Epithelial cell of proximal tubule (primary cell): ENCODE measurements around the gene MRPL27. TPM values are rescaled to one million over a fixed set of nuclear protein-coding genes. Genes with fewer than 3 reads are reported as not detected.
A peak's percentile ranks its signal among the peaks of the same experiment; 100 is the strongest.

Experiments
- DNase-seq: peaks from one replicate; pipeline ENCODE4 v3.0.0-alpha.2; 2011; ENCODE audit warnings: low read depth
- H3K4me3 ChIP-seq: 2 replicates; pipeline ENCODE4 v1.5.1; 2011; ENCODE audit warnings: low read depth, mild to moderate bottlenecking, low read length
- total RNA-seq: library from RNA; depleted of rRNA; stranded (reverse); fragments of >200 nt; gene quantifications from 2 replicates; pipeline ENCODE4 v1.2.3, GENCODE V29; 2015
- TF ChIP-seq, protein P1 (sequence below): conservative IDR thresholded peaks from 2 replicates; pipeline ENCODE4 v1.5.1; 2012; ENCODE audit warnings: low read depth, mild to moderate bottlenecking, low read length

The MRPL27 gene
- total RNA-seq, 1 donor from 2014 or later = 100 TPM

DNA sequence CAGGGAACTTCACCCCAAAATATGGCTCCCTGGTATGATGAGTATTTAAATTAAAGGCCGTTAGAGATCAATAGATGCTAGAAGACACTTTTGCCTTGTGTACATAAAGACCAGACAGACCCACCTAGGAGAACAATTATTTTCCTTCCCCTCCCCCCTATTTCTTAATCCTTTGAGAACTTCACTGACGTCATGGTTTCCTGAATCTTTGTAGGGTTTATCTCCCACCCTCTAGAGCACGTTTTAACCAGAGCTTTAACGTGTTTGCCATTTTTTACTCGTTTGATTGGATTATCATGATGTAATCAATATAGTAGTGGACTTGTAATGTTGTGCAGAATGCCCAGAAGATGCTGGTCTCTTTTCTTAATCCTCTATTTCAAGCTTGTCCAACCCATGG lies 49.9 kb downstream of the MRPL27 start:
- no peak for DNase-seq
- TF ChIP-seq, protein P1, sequence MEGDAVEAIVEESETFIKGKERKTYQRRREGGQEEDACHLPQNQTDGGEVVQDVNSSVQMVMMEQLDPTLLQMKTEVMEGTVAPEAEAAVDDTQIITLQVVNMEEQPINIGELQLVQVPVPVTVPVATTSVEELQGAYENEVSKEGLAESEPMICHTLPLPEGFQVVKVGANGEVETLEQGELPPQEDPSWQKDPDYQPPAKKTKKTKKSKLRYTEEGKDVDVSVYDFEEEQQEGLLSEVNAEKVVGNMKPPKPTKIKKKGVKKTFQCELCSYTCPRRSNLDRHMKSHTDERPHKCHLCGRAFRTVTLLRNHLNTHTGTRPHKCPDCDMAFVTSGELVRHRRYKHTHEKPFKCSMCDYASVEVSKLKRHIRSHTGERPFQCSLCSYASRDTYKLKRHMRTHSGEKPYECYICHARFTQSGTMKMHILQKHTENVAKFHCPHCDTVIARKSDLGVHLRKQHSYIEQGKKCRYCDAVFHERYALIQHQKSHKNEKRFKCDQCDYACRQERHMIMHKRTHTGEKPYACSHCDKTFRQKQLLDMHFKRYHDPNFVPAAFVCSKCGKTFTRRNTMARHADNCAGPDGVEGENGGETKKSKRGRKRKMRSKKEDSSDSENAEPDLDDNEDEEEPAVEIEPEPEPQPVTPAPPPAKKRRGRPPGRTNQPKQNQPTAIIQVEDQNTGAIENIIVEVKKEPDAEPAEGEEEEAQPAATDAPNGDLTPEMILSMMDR = no peak

DNA sequence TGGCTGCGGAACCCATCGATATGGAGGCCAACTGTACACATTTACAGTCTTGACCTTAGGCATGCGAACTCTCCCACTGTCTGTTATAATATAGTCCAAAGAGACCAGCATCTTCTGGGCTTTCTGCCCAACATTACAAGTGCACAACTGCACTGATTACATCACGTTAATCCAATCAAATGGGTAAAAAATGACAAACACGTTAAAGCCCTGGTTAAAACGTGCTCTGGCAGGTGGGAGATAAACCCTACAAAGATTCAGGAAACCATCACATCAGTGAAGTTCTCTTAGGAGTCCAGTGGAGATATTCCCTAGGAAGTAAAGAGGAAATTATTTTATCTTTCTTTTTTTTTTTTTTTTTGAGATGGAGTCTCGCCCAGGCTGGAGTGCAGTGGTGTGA lies 50.7 kb downstream of the MRPL27 start:
- H3K4me3 ChIP-seq = no peak overlapping the region
- DNase-seq = no peak
- TF ChIP-seq, protein P1 = no peak

More for the DNA sequence above, 49.9 kb downstream of the MRPL27 start:
- H3K4me3 ChIP-seq = no peak overlapping the region

DNA sequence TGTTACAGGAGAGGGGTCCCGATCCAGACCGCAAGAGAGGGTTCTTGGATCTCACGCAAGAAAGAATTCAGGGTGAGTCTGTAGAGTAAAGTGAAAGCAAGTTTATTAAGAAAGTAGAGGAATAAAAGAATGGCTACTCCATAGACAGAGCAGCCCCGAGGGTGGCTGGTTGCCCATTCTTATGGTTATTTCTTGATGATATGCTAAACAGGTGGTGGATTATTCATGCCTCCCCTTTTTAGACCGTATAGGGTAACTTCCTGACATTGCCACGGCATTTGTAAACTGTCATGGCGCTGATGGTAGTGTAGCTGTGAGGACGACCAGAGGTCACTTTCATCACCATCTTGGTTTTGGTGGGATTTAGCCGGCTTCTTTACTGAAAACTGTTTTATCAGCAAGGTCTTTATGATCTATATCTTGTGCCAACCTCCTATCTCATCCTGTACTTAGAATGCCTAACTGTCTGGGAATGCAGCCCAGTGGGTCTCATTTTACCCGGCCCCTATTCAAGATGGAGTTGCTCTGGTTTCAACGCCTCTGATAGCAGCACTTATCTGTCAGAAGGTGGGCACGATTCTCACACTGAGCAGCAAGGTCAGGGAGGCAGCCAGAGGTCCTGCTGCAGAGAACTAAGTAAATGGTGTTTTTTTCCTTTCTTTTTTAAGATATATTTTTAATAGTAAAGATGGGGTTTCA lies 53.5 kb downstream of the MRPL27 start:
- DNase-seq = no peak
- no peak overlapping the region for H3K4me3 ChIP-seq
- TF ChIP-seq, protein P1 = no peak

DNA sequence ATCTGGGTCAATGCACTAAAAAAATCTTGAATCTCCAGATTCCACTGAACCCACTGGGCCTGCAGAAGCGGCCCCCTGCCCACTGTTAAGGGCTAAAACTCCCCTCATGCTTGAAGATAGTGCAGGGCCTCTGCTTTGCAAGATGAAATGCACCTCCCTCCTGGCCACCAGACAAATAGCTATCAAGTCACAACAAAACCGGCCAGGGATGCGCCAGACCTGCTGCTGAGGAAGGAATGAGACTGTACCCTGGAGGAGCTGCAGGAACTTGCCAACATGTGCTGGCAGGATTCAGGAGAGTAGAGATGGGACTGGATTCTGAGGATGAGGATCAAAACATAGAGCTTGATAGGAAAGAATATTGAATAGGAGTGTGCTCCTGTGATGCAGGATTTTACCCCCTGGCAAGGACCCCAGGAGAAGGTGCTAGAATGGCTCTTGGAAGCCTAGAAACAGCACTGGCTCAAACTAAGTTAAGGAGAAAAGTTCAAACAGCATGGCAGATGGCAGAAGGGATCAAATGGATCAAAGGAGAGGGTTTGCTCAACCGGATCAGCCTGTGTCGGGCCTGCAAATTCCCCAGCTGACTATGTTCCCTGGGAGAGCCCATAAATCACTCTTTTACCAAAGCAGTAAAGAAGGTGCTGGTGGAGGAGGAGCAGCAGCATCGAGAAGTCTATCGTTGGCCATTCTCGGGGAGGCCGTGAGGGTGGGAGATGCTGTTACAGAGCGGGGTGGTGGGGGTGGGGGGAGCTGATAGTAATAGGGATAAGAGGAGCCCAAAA lies 54.3 kb downstream of the MRPL27 start:
- TF ChIP-seq, protein P1 = no peak
- DNase-seq = peak; percentile 12
- no peak overlapping the region for H3K4me3 ChIP-seq

Other genes starting within 250 kb of the MRPL27 start
- 2.9 and 11.5 TPM in 2 replicates for gene SAMD14, start 243.0 kb downstream of the MRPL27 start, total RNA-seq
- gene PPP1R9B, start 222.5 kb downstream of the MRPL27 start, total RNA-seq = 32.9 and 33.8 TPM in 2 replicates
- gene SGCA, start 207.2 kb downstream of the MRPL27 start, total RNA-seq = 0.69 TPM in 1 of 2 replicates, not detected in the other
- 13.9 and 105 TPM in 2 replicates for gene COL1A1, start 171.6 kb downstream of the MRPL27 start, total RNA-seq
- gene TMEM92, start 98.7 kb downstream of the MRPL27 start, total RNA-seq = 2.7 and 13.2 TPM in 2 replicates
- gene XYLT2, start 27.1 kb downstream of the MRPL27 start, total RNA-seq = 35.2 and 35.3 TPM in 2 replicates
- gene EME1, start within 50 bp of the MRPL27 start, total RNA-seq = 13.2 and 13.8 TPM in 2 replicates
- 147 and 234 TPM in 2 replicates for gene LRRC59, start 24.3 kb upstream of the MRPL27 start, total RNA-seq
- 9.8 and 32.6 TPM in 2 replicates for gene ACSF2, start 53.0 kb upstream of the MRPL27 start, total RNA-seq
- gene CHAD, start 95.7 kb upstream of the MRPL27 start, total RNA-seq = not detected in 2 replicates
- 17.1 and 18.4 TPM in 2 replicates for gene RSAD1, start 105.7 kb upstream of the MRPL27 start, total RNA-seq
- gene MYCBPAP, start 135.3 kb upstream of the MRPL27 start, total RNA-seq = 0.58 TPM in 1 of 2 replicates, not detected in the other
- gene EPN3, start 159.6 kb upstream of the MRPL27 start, total RNA-seq = 2.8 and 3.3 TPM in 2 replicates
- 45.5 and 70.2 TPM in 2 replicates for gene SPATA20, start 174.0 kb upstream of the MRPL27 start, total RNA-seq
- not detected in 2 replicates for gene CACNA1G, start 187.5 kb upstream of the MRPL27 start, total RNA-seq